ENCODE results near the gene TNRC6B. TPM values are rescaled to one million over a fixed set of nuclear protein-coding genes. Genes with fewer than 3 reads are reported as not detected.

Gene TNRC6B
- total RNA-seq, 2 donors from 2014 or later, result 43.6 to 52.7 TPM

- DNase-seq (ENCODE audit: low spot score) (no peak), ATAC-seq (no peak)
- no peaks in the 10 kb centered on the region for H3K27me3 Mint-ChIP-seq
- no peaks in the 10 kb centered on the region for H3K9me3 Mint-ChIP-seq
- H3K4me1 Mint-ChIP-seq (ENCODE audit: low read depth in 2 of 2), result peaks cover 5 to 7% of the 10 kb centered on the region in 2 donors
- H3K27ac Mint-ChIP-seq, result peak overlapping the region in 1 of 2 donors; percentile 72
- H3K4me3 Mint-ChIP-seq, result no peak overlapping the region
- peaks cover 5% of the 10 kb centered on the region for H3K36me3 Mint-ChIP-seq
These were observed 93.1 kb downstream of the TNRC6B start for GRCh38 chr22:40270748-40271373.

- peaks cover 6 to 7% of the 10 kb centered on the region in 2 donors for H3K4me1 Mint-ChIP-seq (ENCODE audit: low read depth in 2 of 2)
- no peak for ATAC-seq
- no peak overlapping the region for H3K27ac Mint-ChIP-seq
- no peak for DNase-seq (ENCODE audit: low spot score)
- H3K36me3 Mint-ChIP-seq, result peaks cover 4% of the 10 kb centered on the region
- H3K4me3 Mint-ChIP-seq, result no peak overlapping the region
- H3K27me3 Mint-ChIP-seq, result no peaks in the 10 kb centered on the region
- H3K9me3 Mint-ChIP-seq, result no peaks in the 10 kb centered on the region
These were observed 93.7 kb downstream of the TNRC6B start for GRCh38 chr22:40271440-40271839.

- peaks cover 13% of the 10 kb centered on the region in 2 donors for H3K4me1 Mint-ChIP-seq (ENCODE audit: low read depth in 2 of 2)
- H3K27me3 Mint-ChIP-seq, result no peaks in the 10 kb centered on the region
- peak overlapping the region in 1 of 2 donors; percentile 53 for H3K27ac Mint-ChIP-seq
- DNase-seq (ENCODE audit: low spot score) (no peak), ATAC-seq (no peak)
- H3K4me3 Mint-ChIP-seq, result no peak overlapping the region
- peaks cover 4% of the 10 kb centered on the region for H3K36me3 Mint-ChIP-seq
- H3K9me3 Mint-ChIP-seq, result no peaks in the 10 kb centered on the region
These were observed 95.6 kb downstream of the TNRC6B start for GRCh38 chr22:40273319-40273718.

- no peaks in the 10 kb centered on the region for H3K36me3 Mint-ChIP-seq
- no peak overlapping the region for H3K4me3 Mint-ChIP-seq
- DNase-seq (ENCODE audit: low spot score), result no peak
These were observed 99.5 kb downstream of the TNRC6B start for GRCh38 chr22:40276996-40277823.

GRCh38 chr22:40279017-40279416 is 101.3 kb downstream of the TNRC6B start:
- H3K27me3 Mint-ChIP-seq, result no peaks in the 10 kb centered on the region
- ATAC-seq, result no peak
- H3K36me3 Mint-ChIP-seq, result no peaks in the 10 kb centered on the region
- no peak overlapping the region for H3K4me3 Mint-ChIP-seq
- no peaks in the 10 kb centered on the region for H3K9me3 Mint-ChIP-seq
- peaks cover 13 to 16% of the 10 kb centered on the region in 2 donors for H3K4me1 Mint-ChIP-seq (ENCODE audit: low read depth in 2 of 2)
- no peak overlapping the region for H3K27ac Mint-ChIP-seq
- no peak for DNase-seq (ENCODE audit: low spot score)

More at GRCh38 chr22:40276996-40277823, 99.5 kb downstream of the TNRC6B start:
- ATAC-seq, result no peak
- H3K27me3 Mint-ChIP-seq, result no peaks in the 10 kb centered on the region
- H3K9me3 Mint-ChIP-seq, result no peaks in the 10 kb centered on the region
- peaks cover 13 to 16% of the 10 kb centered on the region in 2 donors for H3K4me1 Mint-ChIP-seq (ENCODE audit: low read depth in 2 of 2)
- peak overlapping the region; percentile 86 to 98 for H3K27ac Mint-ChIP-seq

- Mint-ChIP-seq H3K36me3 (peaks cover 5% of the 10 kb centered on the region), H3K4me3 (no peak overlapping the region), H3K4me1 (ENCODE audit: low read depth in 2 of 2) (peaks cover 7 to 10% of the 10 kb centered on the region in 2 donors), H3K9me3 (no peaks in the 10 kb centered on the region), H3K27ac (no peak overlapping the region), H3K27me3 (no peaks in the 10 kb centered on the region)
- DNase-seq (ENCODE audit: low spot score) (no peak), ATAC-seq (no peak)
These were observed 104.0 kb downstream of the TNRC6B start for GRCh38 chr22:40281717-40282116.

GRCh38 chr22:40285513-40285912 is 107.8 kb downstream of the TNRC6B start:
- H3K27ac Mint-ChIP-seq, result peak overlapping the region in 1 of 2 donors; percentile 42

GRCh38 chr22:40289991-40290459 is 112.3 kb downstream of the TNRC6B start:
- Mint-ChIP-seq H3K4me1 (ENCODE audit: low read depth in 2 of 2) (peaks cover 25 to 36% of the 10 kb centered on the region in 2 donors), H3K9me3 (no peaks in the 10 kb centered on the region), H3K36me3 (peaks cover 23% of the 10 kb centered on the region), H3K27ac (peak overlapping the region; percentile 77 to 93), H3K4me3 (peak overlapping the region; percentile 75), H3K27me3 (no peaks in the 10 kb centered on the region)
- ATAC-seq, result peak; percentile 95
- peak; percentile 74 for DNase-seq (ENCODE audit: low spot score)

More at GRCh38 chr22:40285513-40285912, 107.8 kb downstream of the TNRC6B start:
- DNase-seq (ENCODE audit: low spot score) (no peak), ATAC-seq (no peak)
- Mint-ChIP-seq H3K9me3 (no peaks in the 10 kb centered on the region), H3K4me1 (ENCODE audit: low read depth in 2 of 2) (peaks cover 16 to 25% of the 10 kb centered on the region in 2 donors), H3K27me3 (no peaks in the 10 kb centered on the region), H3K4me3 (no peak overlapping the region), H3K36me3 (peaks cover 18% of the 10 kb centered on the region)

GRCh38 chr22:40290516-40290915 is 112.8 kb downstream of the TNRC6B start:
- DNase-seq (ENCODE audit: low spot score), result no peak
- H3K4me1 Mint-ChIP-seq (ENCODE audit: low read depth in 2 of 2), result peaks cover 28 to 35% of the 10 kb centered on the region in 2 donors
- H3K27me3 Mint-ChIP-seq, result no peaks in the 10 kb centered on the region
- no peaks in the 10 kb centered on the region for H3K9me3 Mint-ChIP-seq
- H3K36me3 Mint-ChIP-seq, result peaks cover 23% of the 10 kb centered on the region
- H3K4me3 Mint-ChIP-seq, result peak overlapping the region; percentile 75
- H3K27ac Mint-ChIP-seq, result peak overlapping the region; percentile 77 to 93
- no peak for ATAC-seq

GRCh38 chr22:40294696-40295095 is 117.0 kb downstream of the TNRC6B start:
- Mint-ChIP-seq H3K36me3 (peaks cover 6% of the 10 kb centered on the region), H3K4me1 (ENCODE audit: low read depth in 2 of 2) (peaks cover 19 to 22% of the 10 kb centered on the region in 2 donors), H3K27me3 (no peaks in the 10 kb centered on the region), H3K9me3 (no peaks in the 10 kb centered on the region), H3K4me3 (no peak overlapping the region), H3K27ac (peak overlapping the region; percentile 7 to 59)
- no peak for ATAC-seq
- DNase-seq (ENCODE audit: low spot score), result no peak

GRCh38 chr22:40300316-40300715 is 122.6 kb downstream of the TNRC6B start:
- DNase-seq (ENCODE audit: low spot score) (no peak), ATAC-seq (no peak)
- H3K4me3 Mint-ChIP-seq, result no peak overlapping the region
- H3K27ac Mint-ChIP-seq, result no peak overlapping the region
- H3K27me3 Mint-ChIP-seq, result no peaks in the 10 kb centered on the region
- H3K36me3 Mint-ChIP-seq, result peaks cover 4% of the 10 kb centered on the region
- peaks cover 0 to 8% of the 10 kb centered on the region in 2 donors for H3K4me1 Mint-ChIP-seq (ENCODE audit: low read depth in 2 of 2)
- H3K9me3 Mint-ChIP-seq, result no peaks in the 10 kb centered on the region

- H3K36me3 Mint-ChIP-seq, result peaks cover 4% of the 10 kb centered on the region
- ATAC-seq, result peak in 1 of 2 donors; percentile 24
- H3K27me3 Mint-ChIP-seq, result no peaks in the 10 kb centered on the region
- H3K4me3 Mint-ChIP-seq, result no peak overlapping the region
- H3K9me3 Mint-ChIP-seq, result no peaks in the 10 kb centered on the region
- peaks cover 0 to 2% of the 10 kb centered on the region in 2 donors for H3K4me1 Mint-ChIP-seq (ENCODE audit: low read depth in 2 of 2)
- no peak for DNase-seq (ENCODE audit: low spot score)
- no peak overlapping the region for H3K27ac Mint-ChIP-seq
These were observed 123.4 kb downstream of the TNRC6B start for GRCh38 chr22:40300884-40301672.

GRCh38 chr22:40302149-40302548 is 124.4 kb downstream of the TNRC6B start:
- H3K27ac Mint-ChIP-seq, result no peak overlapping the region
- peaks cover 4% of the 10 kb centered on the region for H3K36me3 Mint-ChIP-seq
- DNase-seq (ENCODE audit: low spot score) (no peak), ATAC-seq (no peak)
- H3K4me3 Mint-ChIP-seq, result no peak overlapping the region
- no peaks in the 10 kb centered on the region for H3K9me3 Mint-ChIP-seq
- H3K27me3 Mint-ChIP-seq, result no peaks in the 10 kb centered on the region
- peaks cover 0 to 2% of the 10 kb centered on the region in 2 donors for H3K4me1 Mint-ChIP-seq (ENCODE audit: low read depth in 2 of 2)
